Ramos (cell line): ENCODE measurements around the gene HPCA.

Source experiments
- in situ Hi-C: fragments of 300-500 bp; cut with MboI; formaldehyde crosslinking; loops from one replicate; pipeline ENCODE4 v1.14.3; 2022; ENCODE audit warnings: low sequenced_read_pairs; ENCODE audit not compliant: unreplicated experiment

The HPCA gene

GRCh38 chr1:32870615-32871363, 15.5 kb upstream of the HPCA start, which contains the start of gene FNDC5:
TSS of gene FNDC5 (minus strand) at chr1:32870912.
- in situ Hi-C loops = loop anchor here (10.0 kb wide), 1 partner anchor 214 kb away; the partner anchor contains the start of gene AZIN2

- in situ Hi-C loops = loop anchor here (10.0 kb wide), 1 partner anchor 213 kb away; the partner anchor contains the start of gene AZIN2
Observed at GRCh38 chr1:32871364-32872191, 14.7 kb upstream of the HPCA start.

DNA sequence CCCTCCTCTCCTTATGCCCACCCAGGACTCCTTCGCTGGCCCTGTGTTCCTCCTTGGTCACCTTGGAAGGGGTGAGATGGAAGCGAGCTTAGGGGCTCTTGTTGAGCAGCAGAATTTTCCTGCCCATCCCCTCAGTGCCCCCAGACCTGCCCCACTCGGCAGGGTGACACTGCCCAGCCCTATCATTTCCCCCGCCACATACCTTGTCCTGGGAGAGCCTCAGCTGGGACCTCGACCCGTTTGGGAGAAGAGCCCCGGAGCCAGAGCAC, 14.2 kb upstream of the HPCA start:
- in situ Hi-C loops = loop anchor here (10.0 kb wide), 1 partner anchor 213 kb away; the partner anchor contains the start of gene AZIN2

DNA sequence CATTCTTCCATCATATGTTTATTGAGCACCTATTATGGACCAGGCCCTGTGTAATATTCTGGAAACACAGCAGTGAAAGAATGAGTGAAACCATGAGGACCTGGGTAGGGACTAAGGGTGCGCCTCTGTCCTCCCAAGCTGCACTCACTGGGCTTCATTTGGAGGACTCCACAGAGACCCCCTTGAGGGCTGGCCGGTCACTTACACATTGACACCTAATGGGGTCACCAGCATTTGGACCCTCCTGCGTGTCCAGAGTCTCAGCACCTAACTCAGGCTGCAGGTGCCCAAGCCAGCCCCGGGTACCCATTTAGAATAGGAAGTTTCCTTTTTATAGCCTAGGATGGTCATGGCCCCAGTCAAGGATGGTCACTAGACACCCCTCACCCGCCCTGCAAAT, 12.8 kb upstream of the HPCA start:
- in situ Hi-C loops = loop anchor here (10.0 kb wide), 1 partner anchor 211 kb away; the partner anchor contains the start of gene AZIN2

DNA sequence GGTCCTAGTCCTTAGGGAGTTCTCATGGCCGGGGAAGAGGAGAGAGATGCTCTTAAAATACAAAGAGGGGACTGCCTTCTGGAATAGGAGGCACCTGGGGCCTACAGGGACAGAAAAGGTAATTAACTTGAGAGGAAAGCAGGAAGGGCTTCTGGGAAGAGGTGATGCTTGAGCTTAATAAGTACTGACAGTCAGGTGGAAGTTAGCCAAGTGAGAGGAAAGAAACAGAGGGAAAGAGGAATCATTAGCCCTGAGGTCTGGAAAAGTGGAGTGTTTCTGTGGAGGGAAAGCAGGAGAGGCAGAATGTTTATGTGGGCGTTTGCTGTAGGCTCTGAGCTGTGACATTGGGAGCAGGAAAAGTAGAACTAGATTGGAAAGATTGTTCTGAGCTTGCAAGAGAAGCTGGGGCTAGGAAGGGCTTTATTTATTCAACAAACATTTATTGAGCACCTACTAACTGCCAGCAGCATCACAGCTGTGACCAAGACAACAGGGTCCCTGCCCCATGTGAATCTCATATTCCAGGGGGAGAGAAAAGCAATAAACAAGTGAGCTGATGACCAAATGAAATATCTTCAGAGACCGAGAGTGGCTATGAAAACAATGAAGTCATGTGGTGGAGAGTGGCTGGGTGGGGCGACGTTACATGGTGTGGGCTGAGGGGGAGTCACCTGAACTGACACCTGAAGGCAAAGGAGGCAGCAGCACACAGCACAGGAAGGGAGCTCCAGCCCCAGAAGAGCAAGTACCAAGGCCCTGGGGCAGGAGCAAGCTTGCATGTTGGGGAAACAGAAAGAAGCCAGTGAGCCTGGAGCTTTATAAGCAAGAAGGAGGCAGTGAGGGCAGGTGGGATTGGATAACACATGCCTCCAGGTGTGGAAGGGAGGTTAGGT, 11.2 kb upstream of the HPCA start:
- in situ Hi-C loops = loop anchor here (10.0 kb wide), 1 partner anchor 210 kb away; the partner anchor contains the start of gene AZIN2

DNA sequence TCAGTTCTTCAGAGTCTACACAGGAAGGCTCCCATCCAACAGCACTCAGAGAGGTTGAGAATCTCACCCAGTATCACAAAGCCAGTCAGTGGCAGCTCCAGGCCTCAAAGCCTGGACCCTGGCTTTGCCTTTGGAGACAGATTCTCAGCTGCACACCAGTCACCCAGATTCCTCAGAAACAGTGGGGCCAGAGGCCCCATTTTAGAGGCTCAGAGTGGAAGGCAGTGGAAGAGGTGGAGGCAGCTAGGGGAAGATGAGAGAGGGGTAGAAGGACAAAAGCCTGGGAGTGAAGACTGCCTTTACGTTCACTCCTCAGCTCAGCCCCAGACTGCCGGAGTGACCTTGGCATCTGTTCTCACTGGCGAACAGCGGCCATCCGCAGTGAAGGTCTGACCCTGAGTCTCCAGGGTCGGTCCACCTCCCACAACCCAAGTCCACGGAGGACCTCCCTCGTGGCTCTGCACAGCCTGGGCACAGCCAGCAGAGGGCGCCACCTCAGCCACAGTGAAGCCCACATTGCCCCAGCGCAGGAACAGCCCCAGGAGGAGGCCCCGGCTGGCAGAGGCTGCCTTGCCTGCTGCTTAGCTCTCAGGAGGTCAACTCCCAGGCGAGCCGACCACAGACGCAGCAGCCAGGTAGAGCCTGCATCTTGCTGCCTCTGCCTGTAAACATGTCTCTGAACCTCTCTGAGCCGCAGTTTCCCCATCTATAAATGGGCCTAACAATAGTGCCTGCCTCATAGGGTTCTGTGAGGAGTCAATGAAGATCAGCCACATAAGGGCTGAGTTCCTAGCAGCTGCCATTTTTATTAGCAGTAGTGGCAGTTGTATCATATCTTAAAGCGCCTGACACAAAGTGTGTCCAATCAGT, 9.7 kb upstream of the HPCA start:
- in situ Hi-C loops = loop anchor here (10.0 kb wide), 1 partner anchor 208 kb away; the partner anchor contains the start of gene AZIN2

- in situ Hi-C loops = loop anchor here (10.0 kb wide), 1 partner anchor 207 kb away; the partner anchor contains the start of gene AZIN2
Observed at GRCh38 chr1:32877211-32878110, 8.8 kb upstream of the HPCA start.

- in situ Hi-C loops = loop anchor here (10.0 kb wide), 1 partner anchor 207 kb away; the partner anchor contains the start of gene AZIN2
Observed at GRCh38 chr1:32878183-32878582, 8.1 kb upstream of the HPCA start.

DNA sequence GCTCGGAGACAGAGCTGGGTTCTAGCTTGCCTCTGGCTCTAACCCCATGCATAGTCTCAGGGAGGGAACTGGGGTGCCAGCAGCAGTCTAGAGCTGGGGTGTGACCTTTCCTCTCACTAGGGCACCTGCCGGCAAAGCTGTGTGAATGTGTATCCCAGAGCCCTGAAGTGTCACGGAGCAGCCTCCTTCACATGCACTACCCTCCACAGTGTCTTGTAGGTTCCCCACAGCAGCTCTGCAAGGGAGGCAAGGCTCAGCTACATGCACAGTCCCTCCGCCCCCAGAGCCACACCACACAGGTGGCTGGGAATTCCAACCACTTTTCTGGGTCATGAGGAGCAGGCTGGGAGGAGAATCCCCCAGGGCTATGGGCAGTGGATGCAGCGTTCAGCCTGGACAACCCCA, 7.7 kb upstream of the HPCA start:
- in situ Hi-C loops = loop anchor here (10.0 kb wide), 1 partner anchor 206 kb away; the partner anchor contains the start of gene AZIN2

DNA sequence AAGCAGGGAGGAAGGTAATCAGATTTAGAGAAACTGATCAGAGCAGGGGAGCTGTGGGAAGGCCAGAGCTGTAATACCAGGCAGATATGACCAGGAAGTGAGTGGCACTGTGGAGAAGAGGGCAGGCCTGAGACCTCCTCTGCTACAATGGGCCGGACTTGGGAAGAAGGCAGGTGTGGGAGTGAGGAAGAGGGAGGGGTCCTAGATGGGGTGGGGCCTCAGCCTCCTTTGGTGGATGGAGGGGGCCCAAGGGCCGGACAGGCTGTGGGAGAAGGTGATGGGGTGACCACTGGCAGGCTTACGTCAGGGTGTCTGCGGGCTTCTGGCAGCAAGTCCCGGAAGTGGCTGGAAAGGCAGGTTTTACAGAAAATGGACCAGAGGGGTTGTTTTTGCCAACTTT, 5.0 kb upstream of the HPCA start:
- in situ Hi-C loops = no loop called here

GRCh38 chr1:32881871-32882850, 4.1 kb upstream of the HPCA start:
- in situ Hi-C loops = no loop called here

DNA sequence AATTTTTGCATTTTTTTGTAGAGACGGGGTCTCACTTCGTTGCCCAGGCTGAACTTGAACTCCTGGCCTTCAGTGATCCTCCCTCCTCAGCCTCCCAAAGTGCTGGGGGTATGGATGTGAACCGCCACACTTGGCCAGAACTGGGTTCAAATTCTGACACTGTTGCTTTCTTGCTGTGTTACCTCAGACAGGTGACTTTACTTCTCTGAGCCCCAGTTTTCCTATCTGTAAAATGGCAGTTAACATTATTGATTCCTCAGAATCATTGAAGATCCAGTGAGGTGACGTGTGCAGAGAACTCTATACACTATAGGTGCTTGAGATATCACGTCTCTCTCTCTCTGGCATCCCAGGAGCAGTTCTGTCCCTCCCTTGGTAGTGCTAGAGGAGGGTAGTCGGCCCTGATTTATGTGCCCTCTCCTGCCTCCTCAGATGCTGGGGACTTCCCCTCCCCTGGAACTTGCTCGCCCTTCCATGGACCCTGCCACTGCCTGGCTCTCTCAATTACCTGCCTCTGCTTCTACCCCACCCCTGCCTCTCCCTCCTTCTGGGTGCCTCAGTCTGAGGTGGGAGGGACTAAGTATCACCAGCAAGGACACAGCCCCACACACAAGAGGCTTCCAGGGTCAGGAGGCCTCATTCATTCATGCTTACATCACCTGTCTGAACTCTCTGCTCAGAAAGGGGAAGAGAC, 2.8 kb upstream of the HPCA start:
- in situ Hi-C loops = no loop called here

- in situ Hi-C loops = no loop called here
Observed at GRCh38 chr1:32884032-32884372, 2.3 kb upstream of the HPCA start.

DNA sequence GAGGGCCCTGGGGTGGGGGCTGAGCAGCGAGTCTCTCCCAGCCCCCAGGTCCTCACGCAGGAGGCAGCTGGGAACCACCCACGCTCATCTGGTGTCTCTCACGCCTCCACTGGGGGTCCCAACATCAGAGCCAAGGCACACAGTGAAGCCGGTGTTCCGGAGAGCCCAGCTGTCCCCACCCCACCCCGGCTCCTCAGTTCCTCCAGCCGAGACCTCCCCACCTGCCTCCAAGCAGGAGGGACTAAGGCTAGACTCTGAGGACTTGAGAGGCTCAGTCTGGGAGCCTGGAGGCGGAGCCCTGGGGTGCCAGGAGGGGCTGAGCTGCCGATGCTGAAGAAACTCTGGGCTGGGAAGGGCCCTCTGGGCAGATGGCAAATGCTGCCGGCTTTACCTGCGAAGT, 1.6 kb upstream of the HPCA start:
- in situ Hi-C loops = no loop called here

GRCh38 chr1:32885676-32886003, 651 bp upstream of the HPCA start:
- in situ Hi-C loops = no loop called here

GRCh38 chr1:32886828-32887414, 630 bp downstream of the HPCA start:
- in situ Hi-C loops = no loop called here
